MM.1S (cell line): ENCODE results near the gene RAB44.

ENCODE experiments used
- EZH2 ChIP-seq: fragments of 300-600 bp; sonication (generic); optimal IDR thresholded peaks from 2 replicates; pipeline ENCODE3; 2017; ENCODE audit warnings: low read depth, mild to moderate bottlenecking, antibody characterized with exemption, low read length, mixed read lengths
- EZH2phosphoT487 ChIP-seq: fragments of 300-600 bp; sonication (generic); IDR thresholded peaks from 2 replicates; pipeline ENCODE4 v1.6.1; 2018; ENCODE audit warnings: antibody characterized with exemption, low read length
- TF ChIP-seq, protein P1 (sequence below): fragments of 300-600 bp; sonication (generic); IDR thresholded peaks from 2 replicates; pipeline ENCODE4 v1.5.1; 2016; ENCODE audit warnings: antibody characterized with exemption, low read length, mixed read lengths

DNA sequence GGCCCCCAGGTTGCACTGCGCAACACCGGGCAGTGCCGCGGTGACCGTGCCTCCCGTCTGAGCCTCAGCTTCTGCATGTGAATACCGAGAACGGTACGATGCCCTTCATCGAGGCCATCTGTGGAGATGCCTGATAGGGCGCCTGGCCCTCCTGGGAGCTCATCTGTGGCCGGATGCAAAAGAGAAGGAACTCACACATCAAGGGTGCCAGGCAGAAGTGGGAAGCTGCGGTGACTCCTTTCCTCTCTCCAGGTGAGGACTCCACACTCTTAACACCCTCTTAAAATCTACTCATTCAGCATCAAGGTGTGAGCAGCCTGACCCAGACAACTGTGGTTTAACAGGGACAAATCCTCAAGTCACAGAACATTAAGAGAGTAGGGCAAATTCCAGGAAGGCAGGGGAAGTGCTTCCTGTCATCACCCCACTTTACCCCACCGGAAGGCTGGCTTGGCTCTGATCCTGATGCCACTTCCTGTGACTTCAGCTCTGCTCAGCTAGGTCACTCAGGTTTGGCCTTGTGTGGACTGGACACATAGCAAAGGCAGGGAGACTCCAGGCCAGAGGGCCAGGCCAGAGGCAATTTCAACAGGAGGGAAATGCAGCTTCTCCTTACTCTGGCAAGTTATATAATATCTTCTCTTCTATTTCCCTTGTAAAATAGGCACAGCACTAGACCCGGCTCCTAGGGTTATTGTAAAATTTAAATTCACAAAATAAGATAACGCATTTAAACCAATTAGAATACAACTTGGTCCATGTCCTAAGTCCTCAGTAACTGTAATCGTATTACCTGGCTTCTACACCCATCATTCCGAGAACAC lies 72.3 kb downstream of the RAB44 start:
- TF ChIP-seq, protein P1, sequence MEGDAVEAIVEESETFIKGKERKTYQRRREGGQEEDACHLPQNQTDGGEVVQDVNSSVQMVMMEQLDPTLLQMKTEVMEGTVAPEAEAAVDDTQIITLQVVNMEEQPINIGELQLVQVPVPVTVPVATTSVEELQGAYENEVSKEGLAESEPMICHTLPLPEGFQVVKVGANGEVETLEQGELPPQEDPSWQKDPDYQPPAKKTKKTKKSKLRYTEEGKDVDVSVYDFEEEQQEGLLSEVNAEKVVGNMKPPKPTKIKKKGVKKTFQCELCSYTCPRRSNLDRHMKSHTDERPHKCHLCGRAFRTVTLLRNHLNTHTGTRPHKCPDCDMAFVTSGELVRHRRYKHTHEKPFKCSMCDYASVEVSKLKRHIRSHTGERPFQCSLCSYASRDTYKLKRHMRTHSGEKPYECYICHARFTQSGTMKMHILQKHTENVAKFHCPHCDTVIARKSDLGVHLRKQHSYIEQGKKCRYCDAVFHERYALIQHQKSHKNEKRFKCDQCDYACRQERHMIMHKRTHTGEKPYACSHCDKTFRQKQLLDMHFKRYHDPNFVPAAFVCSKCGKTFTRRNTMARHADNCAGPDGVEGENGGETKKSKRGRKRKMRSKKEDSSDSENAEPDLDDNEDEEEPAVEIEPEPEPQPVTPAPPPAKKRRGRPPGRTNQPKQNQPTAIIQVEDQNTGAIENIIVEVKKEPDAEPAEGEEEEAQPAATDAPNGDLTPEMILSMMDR, result no peak
- no peak for TF ChIP-seq EZH2
- no peak for TF ChIP-seq EZH2phosphoT487
